Spleen (tissue), 11 donors: ENCODE data around the gene IL13RA1. TPM values are rescaled to one million over a fixed set of nuclear protein-coding genes. Genes with fewer than 3 reads are reported as not detected.

Experiments
- DNase-seq: peaks from one replicate; pipeline ENCODE4 v3.0.0-alpha.2; 2020
- H3K27ac ChIP-seq, 8 donors: fragments of 200-600 bp; sonication (generic) in 7 of 8; 1 replicate in 4 of 8; 2 replicates in 4 of 8; pipeline versions ENCODE4 v1.5.0 to v1.8.0; 2016 to 2021; ENCODE audit warnings: inconsistent platforms in 4 of 8, mild to moderate bottlenecking in 4 of 8, moderate library complexity in 1 of 8
- H3K27me3 ChIP-seq, 7 donors: fragments of 200-600 bp; sonication (generic) in 6 of 7; replicated peaks in 1 of 7; 1 replicate in 4 of 7; 2 replicates in 3 of 7; pipeline versions ENCODE4 v1.5.0 to v1.8.0; 2016 to 2021; ENCODE audit warnings: inconsistent platforms in 3 of 7, mild to moderate bottlenecking in 1 of 7
- H3K36me3 ChIP-seq, 6 donors: fragments of 200-600 bp; sonication (generic) in 5 of 6; 1 replicate in 4 of 6; 2 replicates in 2 of 6; pipeline versions ENCODE4 v1.5.0 to v1.8.0; 2016 to 2021; ENCODE audit warnings: inconsistent platforms in 2 of 6
- H3K4me1 ChIP-seq, 6 donors: fragments of 200-600 bp; sonication (generic) in 5 of 6; 1 replicate in 3 of 6; 2 replicates in 3 of 6; pipeline versions ENCODE4 v1.5.0 to v1.8.0; 2016 to 2021; ENCODE audit warnings: inconsistent platforms in 3 of 6
- H3K4me3 ChIP-seq, 8 donors: fragments of 200-600 bp; sonication (generic) in 7 of 8; 1 replicate in 4 of 8; 2 replicates in 4 of 8; pipeline versions ENCODE4 v1.5.0 to v1.8.0; 2016 to 2021; ENCODE audit warnings: inconsistent platforms in 4 of 8, mild to moderate bottlenecking in 4 of 8, moderate library complexity in 2 of 8
- H3K9me3 ChIP-seq, 8 donors: fragments of 200-600 bp; sonication (generic) in 7 of 8; 1 replicate in 4 of 8; 2 replicates in 4 of 8; pipeline versions ENCODE4 v1.5.0 to v1.8.0; 2016 to 2021; ENCODE audit warnings: inconsistent platforms in 4 of 8
- CTCF ChIP-seq, 11 experiments: fragments of 200-600 bp in 7 of 11; fragments of 450-650 bp in 4 of 11; sonication (generic) in 4 of 11; IDR thresholded peaks in 8 of 11; conservative IDR thresholded peaks in 3 of 11; 1 replicate in 7 of 11; 2 replicates in 4 of 11; pipeline versions ENCODE4 v1.4.0 to v1.8.0; 2016 to 2021; ENCODE audit warnings: antibody characterized with exemption in 11 of 11, inconsistent platforms in 4 of 11, mild to moderate bottlenecking in 1 of 11
- POLR2A ChIP-seq, 3 donors: fragments of 450-650 bp; IDR thresholded peaks; one replicate each; pipeline ENCODE4 v1.5.1; 2017; ENCODE audit warnings: antibody characterized with exemption in 3 of 3, mild to moderate bottlenecking in 1 of 3
- POLR2AphosphoS5 ChIP-seq, 3 donors: sonication (generic); formaldehyde crosslinking; IDR thresholded peaks; one replicate each; pipeline ENCODE4 v1.5.1; 2017; ENCODE audit warnings: antibody characterized with exemption in 3 of 3
- WGBS, 5 donors: extraction: QIAGEN DNeasy Blood & Tissue Kit in 3 of 5; methylation state at CpG; one replicate each; pipeline versions ENCODE4 v1.1.5 to v1.1.7; 2013 to 2018; 5-methylcytosine and 5-hydroxymethylcytosine counted together
- intact Hi-C: fragments of 100-400 bp; cut with DNase I; formaldehyde crosslinking; loops from one replicate; pipeline ENCODE4 v1.15.0; 2023; ENCODE audit warnings: low total_unique reads
- polyA plus RNA-seq, 3 donors: library from polyadenylated mRNA; stranded (reverse); fragments of 200-250 nt; gene quantifications; one replicate each; pipeline ENCODE4 v1.2.1, GENCODE V29; 2013
- total RNA-seq, 7 donors: library from RNA; depleted of rRNA in 3 of 7; stranded (reverse); fragments of >200 nt in 3 of 7; fragmentation: NEBNext Ultra II Directional in 4 of 7; extraction: Animal tissue kit (Norgen Biotek cat#: 25700) in 4 of 7; gene quantifications; one replicate each; pipeline versions ENCODE4 v1.1.0 to v1.2.1, GENCODE V29; 2016 to 2021
- donor health status: healthy with polysubstance abuse.
- donor health status: DM: no; HTN: no; CAD: no; lungs with moderate emphysema.
- donor health status: DM: no; HTN: no; CAD: no.
- donor health status: Bipolar disorder and iron deficiency.
- donor health status: healthy.
- donor health status: DM: no; HTN: no; CAD: no.
- donor health status: DM: yes; HTN: yes; CAD: no.

Gene IL13RA1
- total and polyA plus RNA-seq, 10 donors, result 17.5 to 67.1 (median 45.4) TPM

- intact Hi-C loops, result no loop called here
- H3K4me3 ChIP-seq, result no peak overlapping the region
- peaks cover 0 to 3% (median 0%) of the 10 kb centered on the region in 6 donors for H3K36me3 ChIP-seq
- H3K4me1 ChIP-seq, result no peaks in the 10 kb centered on the region
- WGBS, 5 donors, result 60 to 89% (median 85%) methylated on average over 7 of the region's 7 CpGs
- no peak for DNase-seq
- no peaks in the 10 kb centered on the region for H3K27me3 ChIP-seq
- H3K27ac ChIP-seq, result no peak overlapping the region
- H3K9me3 ChIP-seq, result peaks cover 0 to 15% (median 0%) of the 10 kb centered on the region in 8 donors
- no peak for TF ChIP-seq POLR2AphosphoS5 (IDR thresholded peaks at IDR 0.05)
Measured at GRCh38 chrX:118736394-118737010, 9.1 kb downstream of the IL13RA1 start.

GRCh38 chrX:118739577-118739976 lies 12.2 kb downstream of the IL13RA1 start:
- Histone ChIP-seq H3K36me3 (peaks cover 0 to 9% (median 0%) of the 10 kb centered on the region in 6 donors), H3K27me3 (no peaks in the 10 kb centered on the region), H3K4me3 (no peak overlapping the region), H3K27ac (no peak overlapping the region), H3K9me3 (no peaks in the 10 kb centered on the region), H3K4me1 (no peaks in the 10 kb centered on the region)
- intact Hi-C loops, result no loop called here
- TF ChIP-seq CTCF (IDR thresholded peaks at IDR 0.05 in 8 of 11, conservative IDR thresholded peaks at IDR 0.05 in 3 of 11) (no peak), POLR2A (IDR thresholded peaks at IDR 0.05) (no peak), POLR2AphosphoS5 (IDR thresholded peaks at IDR 0.05) (no peak)
- DNase-seq, result no peak

GRCh38 chrX:118740276-118740889 lies 13.0 kb downstream of the IL13RA1 start:
- DNase-seq, result no peak
- Histone ChIP-seq H3K4me1 (no peaks in the 10 kb centered on the region), H3K27ac (no peak overlapping the region), H3K27me3 (no peaks in the 10 kb centered on the region), H3K36me3 (peaks cover 0 to 9% (median 0%) of the 10 kb centered on the region in 6 donors), H3K9me3 (no peaks in the 10 kb centered on the region), H3K4me3 (no peak overlapping the region)
- TF ChIP-seq POLR2A (IDR thresholded peaks at IDR 0.05), result no peak
- no peak for TF ChIP-seq CTCF (IDR thresholded peaks at IDR 0.05 in 8 of 11, conservative IDR thresholded peaks at IDR 0.05 in 3 of 11)
- TF ChIP-seq POLR2AphosphoS5 (IDR thresholded peaks at IDR 0.05), result no peak
- WGBS, 5 donors, result 63 to 90% (median 79%) methylated on average over 2 to 5 of the region's 5 CpGs
- intact Hi-C loops, result no loop called here

- Histone ChIP-seq H3K9me3 (no peaks in the 10 kb centered on the region), H3K27me3 (no peaks in the 10 kb centered on the region), H3K27ac (no peak overlapping the region), H3K4me1 (no peaks in the 10 kb centered on the region), H3K36me3 (peaks cover 0 to 11% (median 0%) of the 10 kb centered on the region in 6 donors), H3K4me3 (no peak overlapping the region)
- WGBS, 5 donors, result 67 to 92% (median 83%) methylated on average over 2 of the region's 2 CpGs
- intact Hi-C loops, result no loop called here
- no peak for TF ChIP-seq CTCF (IDR thresholded peaks at IDR 0.05 in 8 of 11, conservative IDR thresholded peaks at IDR 0.05 in 3 of 11)
- no peak for TF ChIP-seq POLR2AphosphoS5 (IDR thresholded peaks at IDR 0.05)
- TF ChIP-seq POLR2A (IDR thresholded peaks at IDR 0.05), result no peak
- DNase-seq, result no peak
Measured at GRCh38 chrX:118742176-118742575, 14.8 kb downstream of the IL13RA1 start.
